ENCODE data around the gene MRPL3. TPM values are rescaled to one million over a fixed set of nuclear protein-coding genes. Genes with fewer than 3 reads are reported as not detected.

Gene MRPL3
- total RNA-seq, 2 experiments from 2014 or later, result 166 to 278 TPM

Other genes with a start within 250 kb of the MRPL3 start
- 1 to 10 TPM; 4.0 to 5.7 TPM for gene NUDT16, start 121.2 kb downstream of the MRPL3 start, total RNA-seq

Measured in activated CD4-positive, alpha-beta T cell treated with anti-CD3 and anti-CD28 coated beads for 36 hours (primary cell).